Activated naive CD8-positive, alpha-beta T cell treated with anti-CD3 and anti-CD28 coated beads, Interleukin-2, amount 50 U/mL, for 16 hours (primary cell): ENCODE data around the gene PHYKPL.

Experiments
- DNase-seq: peaks from one replicate; pipeline ENCODE4 v3.0.0-alpha.2; 2020; ENCODE audit warnings: low read depth, low spot score

Gene PHYKPL

DNA sequence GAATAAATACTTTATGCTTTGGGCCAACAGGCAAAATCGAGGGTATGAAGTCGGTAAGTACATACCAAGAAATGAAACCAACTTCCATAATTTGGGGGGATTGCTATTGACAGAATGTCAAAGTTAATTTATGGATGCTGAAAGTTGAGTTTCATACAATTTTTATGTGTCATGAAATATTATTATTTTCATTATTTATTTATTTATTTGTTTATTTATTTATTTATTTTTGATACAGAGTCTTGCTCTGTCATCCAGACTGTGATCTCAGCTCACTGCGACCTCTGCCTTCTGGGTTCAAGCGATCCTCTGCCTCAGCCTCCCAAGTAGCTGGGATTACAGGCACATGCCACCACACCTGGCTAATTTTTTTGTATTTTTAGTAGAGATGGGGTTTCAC is 40.9 kb downstream of the PHYKPL start:
- no peak for DNase-seq

DNA sequence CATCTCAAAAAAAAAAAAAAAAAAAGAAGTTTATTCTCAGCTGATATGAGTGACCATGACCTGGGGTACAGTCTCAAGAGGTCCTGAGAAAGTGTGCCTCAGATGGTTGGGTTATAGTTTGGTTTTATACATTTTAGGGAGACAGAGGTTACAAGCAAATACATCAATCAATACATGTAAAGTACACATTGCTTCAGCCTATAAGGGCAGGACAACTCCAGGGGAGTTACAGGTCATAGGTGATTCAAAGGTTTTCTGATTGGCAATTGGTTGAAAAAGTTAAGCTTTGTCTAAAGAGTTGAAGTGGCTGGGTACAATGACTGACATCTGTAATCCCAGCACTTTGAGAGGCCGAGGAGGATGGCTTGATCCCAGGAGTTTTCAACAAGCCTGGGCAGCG is 43.2 kb downstream of the PHYKPL start:
- DNase-seq: no peak

DNA sequence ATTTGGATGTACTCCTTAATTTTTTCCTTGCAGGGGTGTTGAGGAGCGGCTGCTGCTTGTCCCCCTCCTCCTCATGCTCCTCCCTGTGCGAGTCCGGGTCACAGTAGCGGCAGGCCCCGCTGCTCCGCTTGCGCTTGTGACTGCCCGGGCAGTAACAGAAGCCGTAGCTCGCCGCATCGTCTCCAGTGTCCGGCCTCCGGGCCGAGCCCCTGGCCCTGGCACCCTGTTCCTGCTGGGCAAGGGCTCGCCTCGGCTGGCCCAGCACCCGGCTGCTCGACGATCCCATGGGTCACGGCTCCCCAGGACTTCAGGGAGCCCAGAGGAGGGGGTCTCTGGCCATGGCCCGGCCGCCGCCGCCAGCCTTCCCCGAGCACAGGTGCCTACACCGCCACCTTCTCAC is 45.6 kb downstream of the PHYKPL start, which contains the start of gene GMCL2:
GMCL2 (minus strand) TSS at position 358 of the 400 bp plus-strand sequence; CDS start at position 286, 72 bp downstream.
- DNase-seq: no peak

DNA sequence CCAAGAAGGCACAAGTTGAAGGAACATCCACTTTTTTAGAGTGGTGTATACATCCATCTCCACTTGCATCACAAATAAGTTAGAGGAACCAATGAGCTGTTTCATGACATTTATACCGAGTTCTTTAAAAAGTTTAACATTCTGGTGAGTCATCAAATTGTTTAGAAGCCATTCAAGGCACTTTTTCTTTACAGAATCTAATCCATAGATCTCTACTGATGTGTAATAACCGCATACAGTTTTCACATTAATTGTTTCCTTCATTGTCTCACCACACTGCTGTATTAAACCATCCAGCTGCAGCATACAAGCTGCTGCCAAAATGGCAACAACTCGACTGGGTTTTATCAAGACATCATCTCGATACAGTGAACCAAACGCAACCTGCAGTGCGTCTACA is 46.2 kb downstream of the PHYKPL start:
- DNase-seq: no peak

DNA sequence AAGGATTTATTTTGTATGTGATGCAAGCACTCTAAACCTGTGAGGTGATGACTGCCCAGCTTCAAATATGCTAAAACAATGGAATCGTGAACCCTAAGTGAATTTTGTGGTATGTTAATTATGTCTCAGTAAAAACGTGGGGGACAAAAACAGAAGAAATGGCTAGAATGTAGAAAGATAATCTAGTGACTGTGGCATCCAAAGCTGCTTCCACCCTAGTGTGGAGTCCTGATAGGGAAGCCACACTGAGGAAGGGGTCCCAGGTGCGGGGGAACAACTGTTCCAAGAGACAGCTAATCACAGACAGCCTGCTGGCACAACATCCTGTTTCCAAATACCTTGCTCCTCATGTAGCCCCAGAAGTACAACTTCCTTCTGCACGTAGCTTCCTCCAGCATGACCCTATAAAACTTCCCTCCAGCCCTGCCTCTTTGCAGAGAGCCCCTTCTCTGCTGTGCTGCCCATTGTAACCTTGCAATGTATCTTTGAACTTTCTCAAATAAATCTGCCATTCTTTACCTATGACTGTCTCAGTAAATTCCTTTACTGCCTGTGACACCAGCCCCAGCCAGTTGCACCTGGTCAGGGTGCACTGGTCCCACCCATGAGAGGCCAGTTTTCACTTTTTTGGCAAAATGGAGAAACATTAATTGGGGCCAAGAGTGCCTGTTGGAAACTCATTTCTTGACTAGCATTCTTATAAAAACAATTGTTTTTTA is 50.3 kb downstream of the PHYKPL start:
- DNase-seq: no peak

DNA sequence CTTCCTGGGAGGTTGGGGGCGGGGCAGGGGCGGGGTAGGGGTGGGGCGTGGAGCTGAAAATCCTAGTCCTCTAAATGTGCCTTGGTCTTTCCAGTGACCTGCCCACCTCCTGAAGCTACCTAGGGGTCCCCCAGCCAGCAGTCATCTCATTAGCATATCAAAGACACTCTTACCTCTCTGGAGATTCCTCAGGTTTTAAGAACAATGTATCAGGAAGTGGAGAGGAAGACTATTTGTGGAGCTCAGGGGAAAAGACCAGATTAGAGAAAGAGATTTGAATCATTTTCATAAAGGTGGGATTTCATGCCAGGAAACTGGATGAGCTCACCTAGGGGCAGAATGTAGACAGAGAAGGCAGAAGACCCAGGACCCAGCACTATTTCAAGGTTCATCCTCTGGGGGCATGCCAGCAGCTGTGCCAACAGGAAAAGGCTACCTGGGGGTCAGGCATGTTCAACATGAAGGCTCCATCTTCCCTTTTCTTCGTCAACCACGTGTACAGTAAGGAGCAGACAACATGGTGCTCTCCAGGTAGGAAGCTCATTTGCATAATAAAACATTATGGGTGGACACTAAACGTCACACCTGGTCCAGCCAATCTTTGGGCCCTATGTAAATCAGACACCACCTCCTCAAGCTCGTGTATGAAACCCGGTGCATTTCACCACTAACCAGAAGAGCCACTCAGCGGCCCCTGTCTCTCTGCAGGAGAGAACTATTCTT is 52.3 kb downstream of the PHYKPL start:
- DNase-seq: no peak

DNA sequence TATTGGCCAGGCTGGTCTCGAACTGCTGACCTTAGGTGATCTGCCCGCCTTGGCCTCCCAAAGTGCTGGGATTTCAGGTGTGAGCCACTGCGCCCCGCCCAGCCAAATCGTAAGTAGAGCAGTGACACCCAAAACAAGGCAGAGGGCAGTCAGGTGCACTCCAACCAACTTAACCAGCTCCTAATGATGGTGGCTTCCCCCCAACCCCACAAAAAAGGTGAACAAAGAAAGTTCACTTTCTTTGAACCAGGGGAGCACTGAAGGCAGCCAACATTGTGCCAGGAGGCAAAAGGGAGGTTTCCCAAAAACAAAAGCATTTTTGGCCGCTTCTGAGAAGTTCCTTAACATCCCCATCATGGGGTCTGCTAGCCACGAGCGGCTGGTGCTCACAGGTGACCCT is 55.0 kb downstream of the PHYKPL start:
- no peak for DNase-seq

DNA sequence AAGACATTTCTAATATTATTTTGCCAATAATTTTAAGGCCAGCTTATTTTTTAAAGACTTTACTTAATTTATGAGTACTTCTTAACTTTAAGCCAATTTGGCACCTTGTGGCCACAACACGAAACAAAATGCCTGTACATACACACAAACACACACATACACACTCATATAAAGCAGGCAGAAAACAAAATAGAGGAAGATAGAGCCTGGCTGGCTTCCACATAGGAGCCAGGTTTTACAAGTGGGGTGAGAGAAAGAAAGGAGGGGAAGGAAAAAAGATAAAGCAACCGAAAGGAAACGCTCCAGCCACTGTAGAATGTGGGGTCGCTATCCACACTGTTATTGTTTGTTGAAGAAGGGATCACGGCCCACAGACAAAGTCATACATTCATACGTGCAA is 55.8 kb downstream of the PHYKPL start:
- DNase-seq: no peak

DNA sequence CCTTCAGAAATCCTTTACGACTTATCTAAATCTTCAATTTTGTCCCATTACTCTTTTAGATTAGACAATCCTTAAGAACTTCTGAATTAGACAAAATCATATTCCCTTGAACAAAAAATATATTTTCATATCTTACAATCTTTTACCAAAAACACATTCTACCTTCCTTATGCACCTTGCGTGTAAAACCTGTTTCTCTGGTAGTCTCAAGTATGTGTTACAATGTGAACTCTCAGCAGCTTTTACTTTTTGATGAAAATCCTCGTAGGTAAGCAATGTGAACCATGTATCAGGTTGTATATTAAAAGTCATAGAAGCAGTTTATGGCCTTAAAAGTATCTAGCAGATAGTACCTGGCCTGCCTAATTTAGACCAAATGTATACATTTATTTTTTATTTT is 58.1 kb downstream of the PHYKPL start:
- DNase-seq: no peak

DNA sequence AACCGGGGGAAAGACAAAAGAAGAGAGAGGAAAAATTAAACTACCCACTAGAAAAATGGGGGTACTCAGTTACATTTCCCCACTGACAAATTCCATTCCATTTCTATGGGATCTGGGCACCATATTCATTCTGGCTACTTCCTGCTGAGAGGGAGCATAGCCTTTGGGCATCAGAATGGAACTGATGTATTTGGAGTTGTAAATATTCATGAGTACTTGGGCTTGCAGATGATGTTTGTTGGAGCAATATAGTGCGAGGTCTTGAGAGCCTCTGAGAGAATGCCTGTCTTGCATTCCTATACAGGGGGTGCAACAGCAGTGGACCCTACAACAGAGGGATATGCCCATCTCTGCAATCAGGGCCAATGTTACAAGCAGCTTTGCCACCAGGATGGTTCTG is 62.1 kb downstream of the PHYKPL start:
- no peak for DNase-seq

DNA sequence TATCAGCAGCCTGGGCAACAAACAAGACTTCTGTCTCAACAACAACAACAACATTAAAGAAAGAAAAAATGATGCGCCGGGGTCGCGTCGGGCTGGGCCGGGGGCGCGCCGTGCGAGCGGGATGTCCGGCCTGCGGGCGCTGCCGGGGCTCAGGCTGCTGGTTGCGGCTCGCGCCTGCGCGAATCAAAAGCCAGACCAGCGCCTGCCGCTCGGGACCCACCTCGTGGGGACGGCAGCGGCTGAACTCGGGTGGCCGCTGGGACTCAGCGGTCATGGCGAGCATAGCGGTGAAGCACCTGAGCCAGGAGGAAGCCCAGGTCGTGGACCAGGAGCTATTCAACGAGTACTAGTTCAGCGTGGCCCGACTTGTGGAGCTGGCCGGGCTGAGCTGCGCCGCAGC is 67.0 kb downstream of the PHYKPL start:
- no peak for DNase-seq

DNA sequence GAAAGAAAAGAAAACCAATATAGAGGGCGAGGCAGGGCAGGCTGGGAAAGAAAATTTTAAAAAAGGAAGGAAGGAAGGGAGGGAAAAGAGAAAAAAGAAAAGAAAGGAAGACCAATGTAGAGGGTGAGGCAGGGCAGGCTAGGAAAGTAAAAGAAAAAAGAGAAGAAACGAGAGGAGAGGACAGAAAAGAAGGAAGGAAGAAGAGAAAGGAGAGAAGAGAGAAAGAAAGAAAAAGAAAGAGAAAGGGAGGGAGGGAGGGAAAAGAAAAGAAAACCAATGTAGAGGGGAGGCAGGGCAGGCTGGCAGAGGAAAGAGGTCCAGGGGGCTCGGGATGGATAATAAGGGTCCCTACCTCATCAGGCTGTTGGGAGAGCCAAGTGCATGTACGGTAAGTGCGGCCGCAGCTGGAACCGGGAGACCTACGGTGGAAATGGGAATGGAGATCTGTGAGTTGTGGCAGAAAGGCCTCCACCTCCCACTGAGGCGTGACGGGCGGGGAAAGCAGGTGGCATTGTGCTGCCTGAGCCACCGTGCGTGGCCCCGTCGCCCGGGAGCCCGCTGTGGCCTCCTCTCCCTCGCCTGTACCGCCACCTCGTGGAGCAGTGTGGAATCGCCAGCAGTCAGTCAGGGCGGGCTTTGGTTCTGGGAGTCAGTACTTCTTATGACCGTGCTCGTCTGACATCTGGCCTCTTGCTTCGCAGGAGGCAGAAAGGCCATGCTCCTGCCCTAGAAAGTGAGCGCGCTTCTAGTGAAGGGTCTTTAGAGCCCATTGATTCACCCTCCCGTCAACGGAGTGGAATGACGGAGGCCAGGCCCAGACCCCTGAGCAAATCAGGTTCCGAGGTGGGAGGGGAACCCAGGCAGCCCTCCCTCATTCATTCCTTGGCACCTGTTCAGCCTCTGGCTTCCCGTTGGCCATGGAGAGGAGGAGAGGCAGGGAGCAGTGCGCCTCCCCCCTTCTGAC is 68.5 kb downstream of the PHYKPL start:
- peak; percentile 90 for DNase-seq

DNA sequence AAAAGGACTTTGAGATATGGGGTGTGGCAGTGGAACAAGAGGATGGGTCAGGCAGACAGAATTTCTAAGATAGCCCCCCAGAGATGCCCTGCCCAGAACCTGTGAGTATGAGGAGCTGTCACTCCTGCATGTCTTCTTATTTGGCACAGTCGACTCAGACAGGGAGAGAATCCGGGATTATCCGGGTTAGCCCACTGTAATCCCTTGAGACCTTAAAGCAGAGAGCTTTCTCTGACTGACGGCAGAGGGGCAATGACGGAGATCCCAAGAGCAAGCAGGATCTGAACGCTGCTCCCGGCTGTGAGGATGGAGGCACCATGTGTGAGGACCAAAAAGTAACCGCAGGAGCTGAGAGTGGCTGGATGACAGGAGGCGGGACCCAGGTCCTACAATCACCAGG is 70.1 kb downstream of the PHYKPL start:
- no peak for DNase-seq

DNA sequence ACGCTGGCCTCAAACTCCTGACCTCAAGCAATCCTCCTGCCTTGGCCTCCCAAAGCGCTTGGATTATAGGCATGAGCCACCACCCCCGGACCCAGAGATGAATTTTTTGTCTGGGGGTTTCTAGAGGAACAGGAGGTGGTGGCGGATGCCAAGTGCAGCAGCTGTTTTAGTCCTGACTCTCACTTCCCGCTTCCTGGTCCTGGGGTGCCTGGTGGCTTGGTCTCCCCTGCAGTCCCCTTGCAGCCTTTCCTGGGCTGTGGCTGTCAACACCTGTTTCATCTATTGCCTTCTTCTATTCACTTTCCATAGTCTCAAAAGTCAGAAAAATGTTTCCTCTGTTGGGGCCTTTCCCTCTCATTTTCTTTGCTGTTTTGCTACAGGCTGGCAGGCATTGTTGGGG is 72.4 kb downstream of the PHYKPL start:
- no peak for DNase-seq
